K562 (cell line): ENCODE data around the gene RPL22. TPM values are rescaled to one million over a fixed set of nuclear protein-coding genes. Genes with fewer than 3 reads are reported as not detected.
A peak's percentile ranks its signal among the peaks of the same experiment; 100 is the strongest.

Experiments
- ATAC-seq: fragments of 200-7000 bp; cut with Tn5 transposase; 3 replicates; pipeline ENCODE4 v1.9.1; 2020; ENCODE audit warnings: moderate library complexity
- BruUV-seq: library from RNA; stranded (reverse); fragments of 400-500 nt; replicated peaks from 2 replicates; lab custom pipeline; 2021; lab: Mats Ljungman, UMichigan
- CTCF ChIA-PET: fragments of 300-600 bp; formaldehyde crosslinking; extraction: SDS; loops from one replicate; lab custom pipeline; 2021; ENCODE audit warnings: low intra/inter-chr PET ratio; lab: Yijun Ruan, JAX
- POLR2A ChIA-PET: fragments of 300-600, 350-650 bp; sonication (Branson Sonifier 250); formaldehyde crosslinking; extraction: SDS; loops from one replicate; lab custom pipeline; 2021; ENCODE audit warnings: antibody characterized with exemption, inconsistent platforms; lab: Yijun Ruan, JAX
- DNase-seq, 4 experiments: peaks; one replicate each; pipeline versions ENCODE4 v3.0.0 to v3.0.0-alpha.2; 2011 to 2018; ENCODE audit warnings: low spot score in 3 of 4, mixed read lengths in 3 of 4; ENCODE audit errors: extremely low read depth in 1 of 4
- FAIRE-seq: peaks from 2 replicates; lab custom pipeline; 2011; peaks lifted over from hg19 to GRCh38; lab: Jason Lieb, UNC
- H2AFZ ChIP-seq: 2 replicates; pipeline ENCODE4 v1.6.0; 2011; ENCODE audit warnings: low read depth, low read length, control low read depth, inconsistent platforms
- H3K27ac ChIP-seq: fragments of 200-600 bp; 3 replicates; pipeline ENCODE4 v1.8.0; 2011; ENCODE audit warnings: low read depth, mild to moderate bottlenecking, control low read depth, inconsistent platforms, low read length, moderate library complexity, mixed read lengths; ENCODE audit errors: extremely low read depth
- H3K27me3 ChIP-seq, 2 experiments: fragments of 300-600 bp in 1 of 2; 2 replicates in 1 of 2; 3 replicates in 1 of 2; pipeline versions ENCODE4 v1.6.0 to v1.8.0; 2011; ENCODE audit warnings: inconsistent platforms in 2 of 2, low read length in 2 of 2, mild to moderate bottlenecking in 1 of 2, mixed read lengths in 1 of 2, moderate library complexity in 1 of 2; ENCODE audit not compliant: control insufficient read depth in 2 of 2, insufficient read depth in 2 of 2
- H3K36me3 ChIP-seq: fragments of 300-600 bp; 3 replicates; pipeline ENCODE4 v1.8.0; 2011; ENCODE audit warnings: mild to moderate bottlenecking, low read length, inconsistent platforms; ENCODE audit not compliant: control insufficient read depth, insufficient read depth
- H3K4me1 ChIP-seq, 2 experiments: fragments of 200-600 bp in 1 of 2; replicated peaks in 1 of 2; 2 replicates in 1 of 2; 3 replicates in 1 of 2; pipeline versions ENCODE4 v1.5.1 to v1.8.0; 2011; ENCODE audit warnings: inconsistent platforms in 2 of 2, low read length in 2 of 2, mild to moderate bottlenecking in 1 of 2, mixed read lengths in 1 of 2, moderate library complexity in 1 of 2; ENCODE audit not compliant: control insufficient read depth in 2 of 2, insufficient read depth in 2 of 2
- H3K4me2 ChIP-seq: 2 replicates; pipeline ENCODE4 v1.6.1; 2011; ENCODE audit warnings: low read length, control low read depth, inconsistent platforms, mixed read lengths; ENCODE audit not compliant: insufficient read depth
- H3K4me3 ChIP-seq: fragments of 200-600 bp; sonication (generic), shearing (Covaris generic); 2 replicates; pipeline ENCODE4 v1.5.1; 2016; ENCODE audit warnings: control low read depth, inconsistent platforms
- H3K79me2 ChIP-seq: fragments of 200-600 bp; 3 replicates; pipeline ENCODE4 v1.8.0; 2011; ENCODE audit warnings: low read length, inconsistent platforms; ENCODE audit not compliant: control insufficient read depth, insufficient read depth
- H3K9ac ChIP-seq, 2 experiments: 2 replicates each; pipeline versions ENCODE4 v1.6.0 to v1.6.1; 2011; ENCODE audit warnings: low read depth in 2 of 2, low read length in 2 of 2, control low read depth in 1 of 2, inconsistent platforms in 1 of 2, mild to moderate bottlenecking in 1 of 2, mixed read lengths in 1 of 2; ENCODE audit not compliant: insufficient read depth in 1 of 2
- H3K9me1 ChIP-seq: one replicate; pipeline ENCODE4 v1.6.0; 2011; ENCODE audit warnings: inconsistent platforms, mild to moderate bottlenecking, low read length, moderate library complexity; ENCODE audit not compliant: control insufficient read depth, insufficient read depth
- H3K9me3 ChIP-seq: replicated peaks from 2 replicates; pipeline ENCODE4 v1.5.1; 2011; ENCODE audit warnings: low read depth, low read length, inconsistent platforms; ENCODE audit not compliant: control insufficient read depth, insufficient read depth
- H4K20me1 ChIP-seq: replicated peaks from 2 replicates; pipeline ENCODE4 v1.6.1; 2011; ENCODE audit warnings: low read length, inconsistent platforms, mixed read lengths; ENCODE audit not compliant: control insufficient read depth, insufficient read depth
- ARID4B ChIP-seq: sonication (generic); formaldehyde crosslinking; IDR thresholded peaks from 2 replicates; pipeline ENCODE4 v1.8.0; 2022; ENCODE audit warnings: mild to moderate bottlenecking, missing genetic modification reagents
- NFIC ChIP-seq: fragments of 450-650 bp; IDR thresholded peaks from 2 replicates; pipeline ENCODE4 v1.6.1; 2017; ENCODE audit warnings: mild to moderate bottlenecking, inconsistent platforms
- ZNF316 ChIP-seq: fragments of 450-650 bp; IDR thresholded peaks from 2 replicates; pipeline ENCODE4 v1.6.1; 2016
- WGBS: fragments of 100-300 bp; shearing (Covaris generic); methylation state at CpG from one replicate; pipeline ENCODE4 v1.1.6; 2016; ENCODE audit warnings: low coverage, mixed read lengths; ENCODE audit not compliant: insufficient coverage; ENCODE audit errors: missing lambda C conversion rate; 5-methylcytosine and 5-hydroxymethylcytosine counted together
- in situ Hi-C: fragments of 300-500 bp; cut with MboI; formaldehyde crosslinking; loops from 4 replicates; pipeline ENCODE4 v1.15.0; 2018; ENCODE audit warnings: inconsistent platforms, mixed read lengths
- intact Hi-C: fragments of 100-400 bp; cut with micrococcal nuclease; formaldehyde crosslinking; loops from 2 replicates; pipeline ENCODE4 v1.14.2; 2022
- polyA plus RNA-seq, 8 experiments: library from polyadenylated mRNA; depleted of rRNA in 4 of 8; stranded (reverse) in 5 of 8; unstranded in 3 of 8; fragments of >200 nt; fragmentation: Nextera tagmentation in 2 of 8; fragmentation: Illumina TruSeq in 1 of 8; extraction: Ambion mirVana in 2 of 8; extraction: Trizol in 1 of 8; gene quantifications; 2 replicates each; pipeline versions ENCODE4 v1.2.1 to v1.2.3, GENCODE V29; 2011 to 2014; ENCODE audit warnings: inconsistent platforms in 1 of 8, missing spikeins in 1 of 8
- total RNA-seq, 7 experiments: library from RNA; depleted of rRNA in 6 of 7; stranded (reverse); fragments of >200 nt in 6 of 7; fragmentation: Illumina TruSeq in 2 of 7; extraction: Trizol in 2 of 7; gene quantifications; 2 replicates each; pipeline versions ENCODE4 v1.2.1 to v1.2.3, GENCODE V29; 2011 to 2021; ENCODE audit warnings: low replicate concordance in 1 of 7

The RPL22 gene
- total and polyA plus RNA-seq, 9 of the 15 experiments (the other 6 are each of a cell fraction or from before 2014, with no cell fraction given), result 467 to 1,165 (median 607) TPM

- TF ChIP-seq ARID4B (CRISPR knock-in tag), result 0 out of 2 replicates have a peak, but pooled peaks have one; percentile 35
These were observed 50.7 kb downstream of the RPL22 start (continued) for GRCh38 chr1:6148497-6149241.

GRCh38 chr1:6145864-6146410 is 53.5 kb downstream of the RPL22 start:
- FAIRE-seq (no peak), DNase-seq (no peak), ATAC-seq (no peak)
- Histone ChIP-seq H3K4me3 (no peak overlapping the region), H3K79me2 (no peaks in the 10 kb centered on the region), H3K9me3 (no peaks in the 10 kb centered on the region), H3K4me1 (peaks cover 7 to 31% of the 10 kb centered on the region in 2 experiments; a peak in 3 of 5 replicates), H4K20me1 (peaks cover 50% of the 10 kb centered on the region), H2AFZ (no peak overlapping the region), H3K27me3 (peaks cover 47 to 75% of the 10 kb centered on the region in 2 experiments; a peak in 4 of 5 replicates), H3K4me2 (no peak overlapping the region), H3K9me1 (peaks cover 5% of the 10 kb centered on the region), H3K27ac (no peak overlapping the region), H3K9ac (no peak overlapping the region), H3K36me3 (no peaks in the 10 kb centered on the region)
- intact Hi-C loops (no loop called here), in situ Hi-C loops (no loop called here)
- 2% methylated on average over 24 of the region's 24 CpGs for WGBS
- POLR2A ChIA-PET, result interaction anchor here (1.3 kb wide), 2 partner anchors 13 to 20 kb away, joined by 3 read pairs; no protein-coding TSS in a partner anchor
- no TSS peak for BruUV-seq
- CTCF ChIA-PET, result no interaction called here
- no peak for TF ChIP-seq ZNF316
- 0 out of 2 replicates have a peak, but pooled peaks have one; percentile 9 for TF ChIP-seq NFIC
